CD4-positive, alpha-beta T cell (primary cell): Measurements from ENCODE around the gene RASAL3. TPM values are rescaled to one million over a fixed set of nuclear protein-coding genes. Genes with fewer than 3 reads are reported as not detected.

ENCODE experiments used
- ATAC-seq: fragments of 200-7000 bp; cut with Tn5 transposase; one replicate; pipeline ENCODE4 v1.10.0; 2022; ENCODE audit warnings: mild to moderate bottlenecking; ENCODE audit not compliant: poor library complexity
- CTCF ChIA-PET: fragments of 350-600 bp; sonication (Branson Sonifier 250); formaldehyde crosslinking; loops from one replicate; lab custom pipeline; 2021; ENCODE audit warnings: antibody characterized with exemption, inconsistent platforms; lab: Charles Lee
- POLR2A ChIA-PET: fragments of 350-600 bp; sonication (Branson Sonifier 250); formaldehyde crosslinking; loops from one replicate; lab custom pipeline; 2021; ENCODE audit warnings: antibody characterized with exemption, inconsistent platforms; lab: Charles Lee
- DNase-seq, 14 experiments: peaks; one replicate each; pipeline ENCODE4 v3.0.0-alpha.2; 2013 to 2020; ENCODE audit warnings: mixed read lengths in 2 of 14
- H3K27ac ChIP-seq, 2 donors: one replicate each; pipeline versions ENCODE4 v1.5.1 to v1.7.0; 2013; ENCODE audit warnings: low read length in 2 of 2, low read depth in 1 of 2, mild to moderate bottlenecking in 1 of 2
- H3K27me3 ChIP-seq, 2 experiments: 1 replicate in 1 of 2; 2 replicates in 1 of 2; pipeline versions ENCODE4 v1.6.1 to v1.7.0; 2013; ENCODE audit warnings: low read length in 2 of 2, control low read depth in 1 of 2, mild to moderate bottlenecking in 1 of 2, moderate library complexity in 1 of 2; ENCODE audit not compliant: insufficient read depth in 2 of 2, control insufficient read depth in 1 of 2
- H3K36me3 ChIP-seq: one replicate; pipeline ENCODE4 v1.6.1; 2013; ENCODE audit warnings: low read length, control low read depth; ENCODE audit not compliant: insufficient read depth
- H3K4me1 ChIP-seq: one replicate; pipeline ENCODE4 v1.6.1; 2013; ENCODE audit warnings: low read length, control low read depth; ENCODE audit not compliant: insufficient read depth
- H3K4me3 ChIP-seq: one replicate; pipeline ENCODE4 v1.5.1; 2013; ENCODE audit warnings: mild to moderate bottlenecking, low read length, moderate library complexity
- H3K9me3 ChIP-seq, 2 experiments: 1 replicate in 1 of 2; 2 replicates in 1 of 2; pipeline versions ENCODE4 v1.6.1 to v1.7.0; 2013; ENCODE audit warnings: low read length in 2 of 2, mild to moderate bottlenecking in 2 of 2, control low read depth in 1 of 2, moderate library complexity in 1 of 2; ENCODE audit not compliant: control insufficient read depth in 1 of 2, insufficient read depth in 1 of 2
- H3K27ac Mint-ChIP-seq: one replicate; pipeline ENCODE4 v1.8.0; 2020; ENCODE audit warnings: mixed read lengths
- H3K27me3 Mint-ChIP-seq: one replicate; pipeline ENCODE4 v1.8.0; 2021; ENCODE audit warnings: mixed read lengths
- H3K36me3 Mint-ChIP-seq: one replicate; pipeline ENCODE4 v1.8.0; 2021; ENCODE audit warnings: low read depth, mixed read lengths
- H3K4me1 Mint-ChIP-seq: one replicate; pipeline ENCODE4 v1.8.0; 2021; ENCODE audit warnings: low read depth, mixed read lengths
- H3K4me3 Mint-ChIP-seq: one replicate; pipeline ENCODE4 v1.8.0; 2020; ENCODE audit warnings: mild to moderate bottlenecking, mixed read lengths
- H3K9me3 Mint-ChIP-seq: one replicate; pipeline ENCODE4 v1.8.0; 2020; ENCODE audit warnings: mixed read lengths
- CTCF ChIP-seq: fragments of 200-600 bp; IDR thresholded peaks from one replicate; pipeline ENCODE4 v1.8.0; 2022; ENCODE audit warnings: antibody characterized with exemption, mild to moderate bottlenecking
- intact Hi-C, 2 experiments: fragments of 100-400 bp; cut with DNase I in 1 of 2; cut with micrococcal nuclease in 1 of 2; formaldehyde crosslinking; loops; one replicate each; pipeline versions ENCODE4 v1.15.1 to v1.9.0; 2023 to 2025; cut with DNase I, micrococcal nuclease
- total RNA-seq, 174 experiments: library from RNA in 2 of 174; stranded (reverse) in 2 of 174; gene quantifications; one replicate each; pipeline ENCODE4 v1.2.3 and lab custom pipeline; 2021 to 2026

RASAL3 gene
- total RNA-seq, 2 experiments from 2014 or later = 91.8 to 92.8 TPM

GRCh38 chr19:15471639-15472101 lies 7.3 kb upstream of the RASAL3 start:
- no peaks in the 10 kb centered on the region for H3K36me3 ChIP-seq
- H3K9me3 ChIP-seq = peaks cover 0 to 9% of the 10 kb centered on the region in 2 experiments
- H3K27ac ChIP-seq = no peak overlapping the region
- H3K27ac Mint-ChIP-seq = no peak overlapping the region
- no peaks in the 10 kb centered on the region for H3K27me3 ChIP-seq
- no peak for DNase-seq
- H3K9me3 Mint-ChIP-seq = no peaks in the 10 kb centered on the region
- intact Hi-C loops = no loop called here
- no peaks in the 10 kb centered on the region for H3K36me3 Mint-ChIP-seq
- no peak for TF ChIP-seq CTCF
- no peak for ATAC-seq
- no peaks in the 10 kb centered on the region for H3K27me3 Mint-ChIP-seq
- peak overlapping the region; percentile 20 for H3K4me3 Mint-ChIP-seq
- no peak overlapping the region for H3K4me3 ChIP-seq
- peaks cover 53% of the 10 kb centered on the region for H3K4me1 Mint-ChIP-seq
- peaks cover 45% of the 10 kb centered on the region for H3K4me1 ChIP-seq
- CTCF ChIA-PET = no interaction called here
- POLR2A ChIA-PET = no interaction called here

GRCh38 chr19:15469513-15470297 lies 5.4 kb upstream of the RASAL3 start:
- DNase-seq (peak in 6 of 14 experiments; percentile 27 to 66 (median 42)), ATAC-seq (peak; percentile 58)
- H3K4me3 Mint-ChIP-seq = peak overlapping the region; percentile 90
- H3K4me3 ChIP-seq = peak overlapping the region; percentile 60
- H3K4me1 Mint-ChIP-seq = peaks cover 59% of the 10 kb centered on the region
- POLR2A ChIA-PET = interaction anchor here (1.0 to 8.1 kb wide), 4 partner anchors 37 to 82 kb away, joined by 3 to 76 read pairs (median 4); partner anchors contain the start of gene AKAP8L
- no peaks in the 10 kb centered on the region for H3K9me3 ChIP-seq
- H3K36me3 ChIP-seq = no peaks in the 10 kb centered on the region
- intact Hi-C loops = loop anchor here (5.0 to 10.0 kb wide), 3 partner anchors 45 to 88 kb away; partner anchors contain the start of gene AKAP8L (in 1 of the 2)
- peak overlapping the region; percentile 90 for H3K27ac Mint-ChIP-seq
- H3K27me3 Mint-ChIP-seq = no peaks in the 10 kb centered on the region
- no peak for TF ChIP-seq CTCF
- CTCF ChIA-PET = interaction anchor here (4.9 kb wide), 1 partner anchor 51 kb away, joined by 31 read pairs; the partner anchor contains the start of gene AKAP8L
- H3K36me3 Mint-ChIP-seq = peaks cover 4% of the 10 kb centered on the region
- H3K27me3 ChIP-seq = no peaks in the 10 kb centered on the region
- H3K9me3 Mint-ChIP-seq = no peaks in the 10 kb centered on the region
- H3K27ac ChIP-seq = no peak overlapping the region
- H3K4me1 ChIP-seq = peaks cover 58% of the 10 kb centered on the region

GRCh38 chr19:15468675-15469512 lies 4.5 kb upstream of the RASAL3 start:
- DNase-seq (peak in 1 of 14 experiments; percentile 3), ATAC-seq (no peak)
- H3K9me3 Mint-ChIP-seq = no peaks in the 10 kb centered on the region
- intact Hi-C loops = loop anchor here (5.0 to 10.0 kb wide), 3 partner anchors 46 to 88 kb away; partner anchors contain the start of gene AKAP8L (in 1 of the 2)
- H3K27me3 ChIP-seq = no peaks in the 10 kb centered on the region
- peaks cover 60% of the 10 kb centered on the region for H3K4me1 ChIP-seq
- POLR2A ChIA-PET = interaction anchor here (1.0 to 8.1 kb wide), 5 partner anchors 36 to 83 kb away, joined by 3 to 76 read pairs (median 4); partner anchors contain the start of gene AKAP8L
- peak overlapping the region; percentile 90 for H3K27ac Mint-ChIP-seq
- no peaks in the 10 kb centered on the region for H3K9me3 ChIP-seq
- peaks cover 9% of the 10 kb centered on the region for H3K36me3 Mint-ChIP-seq
- peak overlapping the region; percentile 60 for H3K4me3 ChIP-seq
- no peaks in the 10 kb centered on the region for H3K27me3 Mint-ChIP-seq
- H3K36me3 ChIP-seq = no peaks in the 10 kb centered on the region
- peak overlapping the region; percentile 90 for H3K4me3 Mint-ChIP-seq
- H3K4me1 Mint-ChIP-seq = peaks cover 63% of the 10 kb centered on the region
- no peak overlapping the region for H3K27ac ChIP-seq
- CTCF ChIA-PET = interaction anchor here (4.9 kb wide), 1 partner anchor 50 kb away, joined by 31 read pairs; the partner anchor contains the start of gene AKAP8L
- TF ChIP-seq CTCF = no peak
